ENCODE data around the gene ERBB3.

Gene ERBB3

GRCh38 chr12:56101045-56101444 is 21.1 kb downstream of the ERBB3 start:
- TF ChIP-seq CTCF (conservative IDR thresholded peaks at IDR 0.05; ENCODE audit: low read depth, low read length): no peak
- Histone ChIP-seq H3K79me2 (ENCODE audit: insufficient read depth, low read depth) (peaks cover 17% of the 10 kb centered on the region), H3K9ac (no peak overlapping the region), H4K20me1 (ENCODE audit: insufficient read depth) (peaks cover 5% of the 10 kb centered on the region), H3K36me3 (ENCODE audit: insufficient read depth) (no peaks in the 10 kb centered on the region; the same call in 1 of the 2 replicates), H3K4me3 (IDR thresholded peaks at IDR 0.05; ENCODE audit: insufficient read depth, low read depth, low read length) (no peak overlapping the region), H2AFZ (ENCODE audit: low read depth) (no peak overlapping the region), H3K27me3 (ENCODE audit: insufficient read depth, low read depth) (no peaks in the 10 kb centered on the region; the same call in 1 of the 2 replicates), H3K27ac (no peak overlapping the region), H3K4me2 (no peak overlapping the region), H3K4me1 (ENCODE audit: low read depth, poor library complexity, severe bottlenecking) (peaks cover 16% of the 10 kb centered on the region)

DNA sequence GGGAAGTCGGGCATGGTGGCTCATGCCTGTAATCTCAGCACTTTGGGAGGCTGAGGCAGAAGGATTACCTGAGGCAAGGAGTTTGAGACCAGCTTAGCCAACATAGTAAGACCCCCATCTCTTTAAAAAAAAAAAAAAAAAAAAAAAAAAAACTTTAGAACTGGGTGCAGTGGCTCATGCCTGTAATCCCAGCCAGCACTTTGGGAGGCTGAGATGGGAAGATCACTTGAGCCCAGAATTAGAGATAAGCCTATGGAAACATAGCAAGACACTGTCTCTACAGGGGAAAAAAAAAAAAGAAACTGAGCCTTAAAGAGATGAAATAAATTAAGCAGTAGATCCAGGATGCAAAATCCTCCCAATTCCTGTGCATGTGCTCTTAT is 22.7 kb downstream of the ERBB3 start:
- H3K27me3 ChIP-seq (ENCODE audit: insufficient read depth, low read depth): no peaks in the 10 kb centered on the region
- no peak overlapping the region for H3K4me3 ChIP-seq (IDR thresholded peaks at IDR 0.05; ENCODE audit: insufficient read depth, low read depth, low read length)
- H4K20me1 ChIP-seq (ENCODE audit: insufficient read depth): peaks cover 13% of the 10 kb centered on the region
- H3K27ac ChIP-seq: no peak overlapping the region
- peaks cover 34% of the 10 kb centered on the region for H3K79me2 ChIP-seq (ENCODE audit: insufficient read depth, low read depth)
- H3K9ac ChIP-seq: no peak overlapping the region
- peak overlapping the region; percentile 81; the same call in 1 of the 2 replicates for H3K4me2 ChIP-seq
- peaks cover 16% of the 10 kb centered on the region; the same call in 1 of the 2 replicates for H3K36me3 ChIP-seq (ENCODE audit: insufficient read depth)
- H3K4me1 ChIP-seq (ENCODE audit: low read depth, poor library complexity, severe bottlenecking): peaks cover 32% of the 10 kb centered on the region
- no peak overlapping the region for H2AFZ ChIP-seq (ENCODE audit: low read depth)
- TF ChIP-seq CTCF (conservative IDR thresholded peaks at IDR 0.05; ENCODE audit: low read depth, low read length): no peak

DNA sequence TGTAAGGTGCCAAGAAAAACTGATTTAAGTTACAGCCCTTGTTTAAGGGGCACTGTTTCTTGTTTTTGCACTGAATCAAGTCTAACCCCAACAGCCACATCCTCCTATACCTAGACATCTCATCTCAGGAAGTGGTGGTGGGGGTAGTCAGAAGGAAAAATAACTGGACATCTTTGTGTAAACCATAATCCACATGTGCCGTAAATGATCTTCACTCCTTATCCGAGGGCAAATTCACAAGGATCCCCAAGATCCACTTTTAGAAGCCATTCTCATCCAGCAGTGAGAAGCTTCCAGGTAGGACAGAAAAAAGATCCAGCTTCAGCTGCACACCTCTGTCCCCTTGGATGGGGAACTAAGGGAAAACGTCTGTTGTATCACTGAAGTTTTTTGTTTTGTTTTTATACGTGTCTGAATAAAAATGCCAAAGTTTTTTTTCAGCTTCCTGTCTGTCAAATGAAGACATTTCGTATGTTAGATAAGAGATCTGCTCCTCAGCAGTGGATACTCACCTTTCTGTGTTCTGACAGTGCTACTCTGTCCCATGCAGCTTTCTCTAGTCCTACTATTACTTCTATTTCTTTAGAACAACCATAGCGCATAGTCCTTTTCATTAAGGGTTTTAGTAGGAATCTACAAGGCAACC is 23.2 kb downstream of the ERBB3 start:
- peak overlapping the region; percentile 81 for H3K4me2 ChIP-seq
- H4K20me1 ChIP-seq (ENCODE audit: insufficient read depth): peaks cover 14% of the 10 kb centered on the region
- peak overlapping the region; percentile 67 for H2AFZ ChIP-seq (ENCODE audit: low read depth)
- H3K4me1 ChIP-seq (ENCODE audit: low read depth, poor library complexity, severe bottlenecking): peaks cover 32% of the 10 kb centered on the region
- peaks cover 39% of the 10 kb centered on the region for H3K79me2 ChIP-seq (ENCODE audit: insufficient read depth, low read depth)
- TF ChIP-seq CTCF (conservative IDR thresholded peaks at IDR 0.05; ENCODE audit: low read depth, low read length): no peak
- H3K4me3 ChIP-seq (IDR thresholded peaks at IDR 0.05; ENCODE audit: insufficient read depth, low read depth, low read length): peak overlapping the region; percentile 77
- no peak overlapping the region; the same call in 1 of the 2 replicates for H3K27ac ChIP-seq
- peaks cover 21% of the 10 kb centered on the region; the same call in 1 of the 2 replicates for H3K36me3 ChIP-seq (ENCODE audit: insufficient read depth)
- peak overlapping the region; percentile 86; the same call in 1 of the 2 replicates for H3K9ac ChIP-seq
- H3K27me3 ChIP-seq (ENCODE audit: insufficient read depth, low read depth): no peaks in the 10 kb centered on the region

GRCh38 chr12:56103823-56104108 is 23.8 kb downstream of the ERBB3 start:
- Histone ChIP-seq H2AFZ (ENCODE audit: low read depth) (peak overlapping the region; percentile 67), H3K9ac (peak overlapping the region; percentile 86; the same call in 1 of the 2 replicates), H3K4me1 (ENCODE audit: low read depth, poor library complexity, severe bottlenecking) (peaks cover 32% of the 10 kb centered on the region), H4K20me1 (ENCODE audit: insufficient read depth) (peaks cover 17% of the 10 kb centered on the region), H3K27me3 (ENCODE audit: insufficient read depth, low read depth) (no peaks in the 10 kb centered on the region), H3K4me3 (IDR thresholded peaks at IDR 0.05; ENCODE audit: insufficient read depth, low read depth, low read length) (peak overlapping the region; percentile 77), H3K27ac (no peak overlapping the region; the same call in 1 of the 2 replicates), H3K36me3 (ENCODE audit: insufficient read depth) (peaks cover 27% of the 10 kb centered on the region; the same call in 1 of the 2 replicates), H3K79me2 (ENCODE audit: insufficient read depth, low read depth) (peaks cover 45% of the 10 kb centered on the region), H3K4me2 (peak overlapping the region; percentile 81)
- TF ChIP-seq CTCF (conservative IDR thresholded peaks at IDR 0.05; ENCODE audit: low read depth, low read length): no peak

Measured in KMS-11 (cell line).